HG03378 (cell line): ENCODE results near the gene EBF3.

Experiments used
- ATAC-seq: cut with Tn5 transposase; IDR thresholded peaks from one replicate; pipeline ENCODE4 v1.9.1; 2021; ENCODE audit warnings: mild to moderate bottlenecking, moderate library complexity; ENCODE audit not compliant: unreplicated experiment

Gene EBF3

GRCh38 chr10:129912986-129913695 is 50.9 kb downstream of the EBF3 start:
- no peak for ATAC-seq

DNA sequence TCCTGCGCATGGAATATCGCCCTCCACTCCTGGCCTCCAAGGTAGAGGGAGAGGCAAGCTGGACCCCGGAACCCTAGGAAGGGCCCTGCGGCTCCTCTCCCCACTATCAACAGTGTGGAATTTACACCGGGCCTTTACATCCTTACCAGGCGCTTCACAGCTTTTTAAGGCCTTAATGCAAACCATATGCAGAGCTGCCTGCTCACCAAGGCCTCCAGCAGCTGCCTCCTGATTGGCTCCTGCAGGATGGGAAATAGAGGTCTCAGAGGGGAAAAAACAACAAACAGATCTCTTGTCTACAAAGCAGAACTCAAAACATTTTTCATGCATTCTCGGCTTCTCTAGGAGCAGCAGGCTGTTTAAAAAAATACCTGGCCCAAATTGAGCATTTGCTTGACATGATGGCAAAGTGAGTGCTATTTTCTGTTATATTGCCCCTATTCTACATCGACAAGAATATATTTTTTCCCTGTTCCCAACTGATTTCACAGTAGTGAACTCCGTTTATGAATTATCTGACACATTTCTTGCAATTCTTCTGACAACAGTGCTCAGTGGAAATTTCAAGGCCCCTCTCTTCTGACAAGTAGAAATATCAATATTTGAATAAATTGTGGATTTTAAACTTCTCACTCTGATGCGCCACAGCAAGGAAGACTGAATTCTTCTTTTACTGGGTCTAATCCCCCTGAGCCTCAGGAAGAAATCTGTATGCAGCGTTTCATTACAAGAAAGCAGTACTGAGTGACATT is 51.7 kb downstream of the EBF3 start:
- no peak for ATAC-seq

DNA sequence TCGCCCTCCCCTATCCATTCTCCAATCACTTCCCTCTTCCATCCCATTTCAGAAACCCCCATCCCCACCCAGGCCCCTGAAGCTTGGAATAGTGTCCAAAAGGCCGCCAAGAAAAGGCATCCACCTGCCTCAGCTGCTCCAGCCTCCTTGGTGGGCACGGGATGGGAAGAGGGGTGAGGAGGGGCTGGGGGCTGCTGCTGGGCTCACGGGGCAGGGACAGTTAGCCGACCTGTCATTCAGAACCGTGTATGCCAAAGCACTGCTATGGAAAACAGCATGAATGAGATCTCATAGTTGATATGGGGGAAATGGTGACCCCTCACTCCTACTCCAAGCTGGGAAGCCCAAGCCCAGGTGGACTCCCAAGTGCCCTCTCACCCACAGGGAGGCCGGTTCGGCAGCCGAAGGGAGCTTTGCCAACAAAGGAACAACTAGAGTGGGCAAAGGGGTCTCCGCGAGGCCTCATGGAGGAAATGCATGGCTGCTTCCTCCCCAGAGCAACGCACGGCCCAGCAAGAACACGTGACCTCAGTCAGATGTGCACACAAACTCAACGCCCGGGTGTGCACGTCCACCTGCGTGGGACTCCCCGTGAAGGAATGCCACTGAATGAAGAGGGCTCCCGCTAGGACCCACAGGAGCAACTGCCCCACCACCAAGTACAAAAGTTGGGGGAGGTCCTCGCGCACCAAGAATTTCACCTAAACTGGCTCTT is 52.5 kb downstream of the EBF3 start:
- ATAC-seq = no peak

- no peak for ATAC-seq
These were observed 53.2 kb downstream of the EBF3 start for GRCh38 chr10:129910861-129911260.

DNA sequence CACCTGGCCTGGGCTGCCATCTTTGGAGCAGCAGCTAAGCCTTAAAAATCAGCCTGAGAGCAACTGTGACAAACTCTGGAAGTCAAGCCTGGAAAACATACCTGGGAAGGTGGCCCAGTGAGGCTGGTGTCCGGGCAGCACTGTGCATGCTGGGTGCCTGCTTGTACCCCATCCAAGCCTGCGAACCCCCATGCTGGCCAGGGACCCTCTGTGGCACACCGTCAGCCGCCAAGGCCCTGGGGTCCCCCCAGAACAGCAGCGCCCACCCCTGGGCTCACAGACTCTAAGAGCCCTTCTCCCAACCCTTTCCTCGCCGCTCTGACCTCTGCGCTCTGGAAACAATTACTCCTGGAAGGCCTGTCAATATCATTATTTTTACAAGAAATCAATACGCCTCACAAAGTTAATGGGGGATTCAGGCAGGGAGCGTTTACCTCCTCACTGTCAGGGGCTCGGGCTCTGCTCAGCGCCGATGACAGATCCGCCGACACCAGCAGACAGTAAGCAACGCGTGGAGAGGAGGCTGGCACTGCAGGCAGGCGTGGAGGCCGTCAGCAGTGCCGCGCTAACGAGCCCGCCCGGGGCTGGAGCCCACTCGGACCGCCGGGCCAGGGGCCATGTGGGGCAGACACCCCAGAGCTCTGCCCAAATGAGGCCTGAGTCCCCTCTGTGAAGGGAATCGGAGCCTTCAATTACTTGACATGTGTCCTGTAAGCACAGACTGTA is 54.4 kb downstream of the EBF3 start:
- no peak for ATAC-seq

- ATAC-seq = no peak
These were observed 55.0 kb downstream of the EBF3 start for GRCh38 chr10:129909080-129909479.

DNA sequence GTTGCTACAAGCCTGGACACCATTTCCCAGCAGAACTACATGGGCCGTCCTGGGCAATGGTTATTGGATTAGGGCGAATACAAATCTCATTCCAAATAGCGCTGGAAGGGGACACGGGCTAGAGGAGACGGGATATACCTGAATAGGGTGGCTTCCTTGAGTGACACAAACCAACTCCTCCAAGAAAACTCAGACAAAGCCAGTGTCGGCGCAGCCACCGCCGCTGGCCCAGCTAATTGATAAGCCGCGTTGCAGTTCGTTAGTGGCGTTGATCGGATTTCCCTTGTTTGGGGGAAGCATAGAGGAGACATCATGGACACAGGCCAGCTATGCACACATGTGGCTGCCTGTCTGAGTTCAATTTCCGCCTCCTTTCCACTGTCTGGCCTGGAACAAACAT is 55.7 kb downstream of the EBF3 start:
- ATAC-seq = no peak

- no peak for ATAC-seq
These were observed 58.5 kb downstream of the EBF3 start for GRCh38 chr10:129905553-129905952.

- no peak for ATAC-seq
These were observed 59.8 kb downstream of the EBF3 start for GRCh38 chr10:129904323-129904722.

GRCh38 chr10:129901389-129902006 is 62.6 kb downstream of the EBF3 start:
- ATAC-seq = no peak

- no peak for ATAC-seq
These were observed 63.2 kb downstream of the EBF3 start for GRCh38 chr10:129900825-129901224.

DNA sequence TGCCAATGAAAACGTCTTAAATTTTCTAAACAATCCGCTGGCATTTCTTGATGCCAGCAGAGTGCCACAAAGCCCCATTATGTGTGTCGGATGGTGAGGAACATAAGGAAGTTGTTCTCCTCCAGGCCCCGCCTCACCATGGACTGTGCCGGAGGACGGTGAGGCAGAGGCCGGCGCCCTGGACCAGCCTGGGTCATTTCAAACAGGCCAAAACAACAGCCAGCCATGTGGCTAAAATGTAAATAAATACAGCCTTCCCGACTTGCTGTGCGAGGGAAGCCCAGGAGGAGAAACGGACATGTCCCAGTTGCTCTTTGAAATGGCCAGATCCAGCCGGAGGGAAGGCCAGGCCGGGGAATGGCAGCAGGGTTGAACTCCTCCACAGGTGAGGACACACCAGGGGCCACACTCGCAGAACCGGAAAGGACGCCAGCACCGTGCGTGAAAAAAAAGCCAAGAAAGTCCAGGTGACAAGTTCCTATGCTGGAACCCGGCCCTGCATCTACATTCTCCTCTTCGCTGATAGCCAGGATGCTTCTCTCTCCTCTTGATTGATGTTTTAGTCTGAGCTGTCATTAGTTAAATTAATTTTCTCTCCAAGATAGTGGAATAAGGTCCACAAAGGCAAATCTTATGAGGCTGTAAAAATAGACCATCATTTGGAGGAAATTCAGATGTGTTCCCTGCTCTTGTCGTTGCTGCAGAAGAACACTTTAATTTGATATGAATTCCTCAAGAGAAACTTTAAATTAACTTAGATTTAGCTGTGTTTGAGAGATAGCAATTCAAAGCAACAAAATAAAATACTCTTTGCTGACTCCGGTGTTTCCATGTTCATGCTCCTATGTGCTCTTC is 64.6 kb downstream of the EBF3 start:
- no peak for ATAC-seq

DNA sequence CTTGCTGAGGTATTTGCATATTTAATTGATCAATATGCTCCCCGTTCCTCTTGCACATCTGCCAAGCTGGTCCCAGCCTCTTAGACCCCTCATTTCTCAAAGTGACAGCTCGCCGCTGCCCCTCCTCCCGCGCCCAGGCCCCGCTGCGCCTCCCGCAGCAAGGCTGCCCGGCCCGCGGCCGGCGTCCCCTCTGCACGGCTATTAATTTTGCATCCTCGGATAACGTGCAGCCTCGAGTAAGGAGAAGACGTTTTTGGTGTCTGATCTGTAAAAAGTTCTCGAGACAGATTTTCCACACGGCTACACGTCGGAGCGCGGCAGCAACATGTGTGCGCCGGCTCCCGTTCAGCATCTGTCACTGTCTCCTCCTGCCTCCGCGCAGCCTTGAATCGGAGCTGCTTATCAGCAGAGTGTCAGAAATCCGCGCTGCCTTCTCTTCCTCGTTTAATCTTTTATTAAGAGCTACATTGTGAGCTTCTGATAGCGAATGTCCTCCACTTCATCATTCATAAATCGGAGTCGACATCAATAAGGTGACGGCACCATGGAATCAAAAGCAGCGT is 65.3 kb downstream of the EBF3 start:
- ATAC-seq = no peak

GRCh38 chr10:129897871-129898626 is 66.0 kb downstream of the EBF3 start:
- no peak for ATAC-seq

DNA sequence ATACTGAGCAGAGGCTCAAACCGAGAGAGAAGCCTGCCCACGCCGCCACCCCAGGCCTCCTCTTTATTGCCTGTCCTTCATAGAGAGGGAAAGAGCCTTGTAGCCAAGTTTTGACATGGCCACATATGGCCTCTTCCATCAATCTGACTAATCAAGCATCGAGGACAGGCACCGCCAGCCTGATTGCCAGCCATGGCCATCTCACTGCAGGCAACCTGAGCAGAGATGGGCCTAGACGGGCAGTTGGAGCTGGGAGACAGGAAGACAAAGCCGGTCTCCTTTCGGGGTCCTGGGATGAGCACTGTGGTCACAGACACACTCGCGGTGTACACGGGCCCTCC is 67.2 kb downstream of the EBF3 start:
- ATAC-seq = no peak

DNA sequence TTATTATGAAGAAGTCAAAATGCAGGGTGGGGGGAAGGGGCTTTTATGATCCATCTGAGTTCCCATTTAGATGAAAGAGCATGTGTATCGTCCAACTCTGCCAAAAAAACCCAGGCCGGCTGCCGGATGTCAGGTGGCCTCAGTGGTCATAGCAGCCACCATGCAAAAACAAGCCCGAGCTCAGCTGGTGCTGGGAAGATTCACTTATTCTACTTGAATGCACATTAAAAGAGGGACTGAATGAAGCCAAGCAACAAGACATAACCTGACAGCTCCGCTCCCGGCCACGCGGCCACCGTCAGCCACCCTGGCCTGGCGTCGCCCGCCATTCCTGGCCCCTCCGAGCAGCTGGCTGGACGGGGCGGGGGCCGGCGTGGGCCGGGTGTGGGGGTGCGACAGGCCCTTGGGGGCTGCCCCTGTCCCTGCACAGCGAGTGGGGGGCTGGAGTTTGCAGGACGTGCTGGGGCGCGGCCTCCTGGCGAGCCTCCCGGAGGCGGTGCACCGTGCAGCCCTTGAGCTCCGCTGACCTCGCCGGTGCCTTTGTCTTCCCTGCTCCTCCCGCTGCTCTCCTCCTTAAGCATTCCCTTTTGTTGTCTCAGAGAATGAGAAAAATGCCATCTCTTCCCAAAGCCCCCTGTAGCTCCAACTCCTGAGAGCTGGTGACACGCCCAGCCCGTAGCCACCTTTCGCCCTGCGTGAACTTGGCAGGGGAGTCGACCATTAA is 67.8 kb downstream of the EBF3 start:
- ATAC-seq = no peak

GRCh38 chr10:129895811-129896135 is 68.3 kb downstream of the EBF3 start:
- no peak for ATAC-seq

- no peak for ATAC-seq
These were observed 69.4 kb downstream of the EBF3 start for GRCh38 chr10:129894698-129895097.
